Measurements from ENCODE around the gene PDLIM1. TPM values are rescaled to one million over a fixed set of nuclear protein-coding genes. Genes with fewer than 3 reads are reported as not detected.
A peak's percentile ranks its signal among the peaks of the same experiment; 100 is the strongest.
"Not testable (repeated sequence)": the region's sequence is repeated elsewhere in the genome, so short reads cannot be mapped to it uniquely, and the experiment has no call there.

Gene PDLIM1
- total RNA-seq, 4 donors from 2014 or later: 40.7 to 86.8 (median 83.4) TPM

- no peak overlapping the region for H3K27ac ChIP-seq (replicated peaks in 1 of 4)
Observed at GRCh38 chr10:95236068-95236903, 54.5 kb downstream of the PDLIM1 start.

GRCh38 chr10:95235676-95236067 is 55.1 kb downstream of the PDLIM1 start:
- TF ChIP-seq POLR2AphosphoS5 (IDR thresholded peaks at IDR 0.05) (no peak), POLR2A (IDR thresholded peaks at IDR 0.05; ENCODE audit: low read depth) (no peak), CTCF (IDR thresholded peaks at IDR 0.05) (no peak), EP300 (IDR thresholded peaks at IDR 0.05) (no peak)
- no peaks in the 10 kb centered on the region for H3K27me3 ChIP-seq
- WGBS: 80% methylated on average over 3 of the region's 3 CpGs
- no peak overlapping the region for H3K27ac ChIP-seq (replicated peaks in 1 of 4)
- no peak for DNase-seq (ENCODE audit: extremely low spot score)
- no peaks in the 10 kb centered on the region for H3K9me3 ChIP-seq
- peaks cover 3 to 86% (median 36%) of the 10 kb centered on the region in 4 donors for H3K36me3 ChIP-seq
- H3K4me1 ChIP-seq: peaks cover 0 to 5% (median under 1%) of the 10 kb centered on the region in 4 donors
- no peak overlapping the region for H3K4me3 ChIP-seq
- intact Hi-C loops (cut with DNase I): no loop called here

More at GRCh38 chr10:95236068-95236903, 54.5 kb downstream of the PDLIM1 start:
- H3K36me3 ChIP-seq: peaks cover 3 to 92% (median 39%) of the 10 kb centered on the region in 4 donors
- 82% methylated on average over 5 of the region's 6 CpGs for WGBS
- TF ChIP-seq POLR2A (IDR thresholded peaks at IDR 0.05; ENCODE audit: low read depth) (no peak), EP300 (IDR thresholded peaks at IDR 0.05) (no peak), CTCF (IDR thresholded peaks at IDR 0.05) (no peak), POLR2AphosphoS5 (IDR thresholded peaks at IDR 0.05) (no peak)
- no peaks in the 10 kb centered on the region for H3K4me1 ChIP-seq
- H3K27me3 ChIP-seq: no peaks in the 10 kb centered on the region
- intact Hi-C loops (cut with DNase I): no loop called here
- no peaks in the 10 kb centered on the region for H3K9me3 ChIP-seq
- H3K4me3 ChIP-seq: no peak overlapping the region
- DNase-seq (ENCODE audit: extremely low spot score): no peak

GRCh38 chr10:95234951-95235350 is 55.9 kb downstream of the PDLIM1 start:
- intact Hi-C loops (cut with DNase I): no loop called here
- TF ChIP-seq CTCF (IDR thresholded peaks at IDR 0.05) (no peak), EP300 (IDR thresholded peaks at IDR 0.05) (no peak), POLR2AphosphoS5 (IDR thresholded peaks at IDR 0.05) (no peak), POLR2A (IDR thresholded peaks at IDR 0.05; ENCODE audit: low read depth) (no peak)
- Histone ChIP-seq H3K4me3 (no peak overlapping the region), H3K36me3 (peaks cover 3 to 79% (median 29%) of the 10 kb centered on the region in 4 donors), H3K27me3 (no peaks in the 10 kb centered on the region), H3K9me3 (no peaks in the 10 kb centered on the region), H3K27ac (replicated peaks in 1 of 4) (no peak overlapping the region), H3K4me1 (peaks cover 0 to 10% (median 4%) of the 10 kb centered on the region in 4 donors)
- WGBS: 85% methylated on average over 5 of the region's 5 CpGs
- DNase-seq (ENCODE audit: extremely low spot score): no peak

GRCh38 chr10:95233377-95234034 is 57.3 kb downstream of the PDLIM1 start:
- Histone ChIP-seq H3K27me3 (no peaks in the 10 kb centered on the region), H3K27ac (replicated peaks in 1 of 4) (no peak overlapping the region), H3K36me3 (peaks cover 3 to 65% (median 28%) of the 10 kb centered on the region in 4 donors), H3K4me3 (no peak overlapping the region), H3K9me3 (no peaks in the 10 kb centered on the region), H3K4me1 (peaks cover 0 to 10% (median 4%) of the 10 kb centered on the region in 4 donors)
- intact Hi-C loops (cut with DNase I): no loop called here
- TF ChIP-seq CTCF (IDR thresholded peaks at IDR 0.05): no peak
- no peak for TF ChIP-seq EP300 (IDR thresholded peaks at IDR 0.05)
- no peak for TF ChIP-seq POLR2AphosphoS5 (IDR thresholded peaks at IDR 0.05)
- TF ChIP-seq POLR2A (IDR thresholded peaks at IDR 0.05; ENCODE audit: low read depth): no peak
- 90% methylated on average over 2 of the region's 2 CpGs for WGBS
- peak; percentile 68 for DNase-seq (ENCODE audit: extremely low spot score)

- peak overlapping the region in 1 of 4 donors; percentile 56 for H3K27ac ChIP-seq (replicated peaks in 1 of 4)
- intact Hi-C loops (cut with DNase I): not testable (repeated sequence)
- peak; percentile 79 for DNase-seq (ENCODE audit: extremely low spot score)
Observed at GRCh38 chr10:95230677-95231586, 59.9 kb downstream of the PDLIM1 start.

More at GRCh38 chr10:95230677-95231586, 59.9 kb downstream of the PDLIM1 start:
- not testable (repeated sequence) for H3K27me3 ChIP-seq, H3K9me3 ChIP-seq
- peak overlapping the region; percentile 48 to 59 (median 53) for H3K4me3 ChIP-seq
- peaks cover 0 to 40% (median 11%) of the 10 kb centered on the region in 4 donors for H3K36me3 ChIP-seq
- H3K4me1 ChIP-seq: peaks cover 0 to 10% (median 4%) of the 10 kb centered on the region in 4 donors
- WGBS: 44% methylated on average over 13 of the region's 36 CpGs

All from esophagus muscularis mucosa (tissue), 4 donors.